CD4-positive, alpha-beta T cell treated with Interleukin-12 subunit alpha and Interleukin-12 subunit beta, for 1 hour (primary cell): ENCODE data around the gene PLCG2.
"Not testable (repeated sequence)": the region's sequence is repeated elsewhere in the genome, so short reads cannot be mapped to it uniquely, and the experiment has no call there.

ENCODE experiments used
- DNase-seq: peaks from one replicate; pipeline ENCODE4 v3.0.0-alpha.2; 2020

The PLCG2 gene

DNA sequence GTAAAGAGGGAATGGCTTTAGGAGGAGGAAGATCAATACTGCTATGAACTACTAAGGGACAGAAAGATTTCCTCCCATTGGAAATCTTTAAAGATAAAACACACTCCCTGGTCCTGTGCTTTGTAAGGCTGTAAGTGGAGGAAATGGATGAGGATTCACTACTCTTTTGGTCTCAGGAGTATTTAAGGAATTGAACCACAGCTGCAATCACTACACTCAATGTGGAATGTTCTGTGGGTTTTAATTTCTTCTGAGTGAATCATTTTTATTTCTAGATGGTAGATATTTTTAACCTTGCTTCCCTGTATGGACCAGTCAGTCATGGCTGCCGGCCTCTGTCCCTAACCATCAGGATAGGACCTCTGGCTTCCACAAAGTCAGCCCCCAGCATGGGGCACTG lies 166.6 kb downstream of the PLCG2 start:
- no peak for DNase-seq

DNA sequence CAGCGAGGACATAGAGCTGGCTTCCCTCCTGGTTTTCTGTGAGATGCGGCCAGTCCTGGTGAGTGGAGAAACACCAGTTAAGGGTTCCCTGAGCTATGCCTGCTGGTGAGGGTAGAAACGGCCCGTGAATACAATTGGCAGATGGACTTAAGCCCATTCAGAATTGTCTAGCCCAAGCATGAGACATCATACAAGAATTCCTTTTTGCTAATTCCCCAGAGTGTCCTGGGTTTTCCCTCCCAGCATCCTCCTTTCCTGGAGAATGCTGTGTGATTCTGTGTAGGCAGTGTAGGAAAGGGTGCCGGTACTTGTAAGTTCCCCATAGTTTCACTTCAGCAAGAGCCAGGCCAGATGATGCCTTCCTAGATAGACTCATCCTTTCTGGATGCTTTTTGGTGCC lies 167.1 kb downstream of the PLCG2 start:
- no peak for DNase-seq

DNA sequence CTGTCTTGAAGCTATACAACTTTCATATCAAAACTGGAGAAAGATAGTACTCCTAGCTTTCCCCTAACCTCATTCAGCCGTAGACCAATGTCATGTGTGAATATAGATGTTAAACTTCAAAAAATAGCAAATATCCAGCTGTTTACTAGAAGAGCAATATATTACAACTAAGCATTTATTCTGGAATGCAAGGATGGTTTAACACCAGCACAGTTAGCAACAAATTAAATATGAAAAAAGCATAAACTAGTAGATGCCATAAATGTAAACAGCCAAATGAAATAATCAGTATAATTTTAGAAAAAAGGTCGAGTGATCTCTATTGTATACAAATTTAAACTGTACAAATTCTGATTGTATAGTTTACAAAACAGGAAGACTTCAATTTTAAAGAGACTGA lies 172.5 kb downstream of the PLCG2 start:
- no peak for DNase-seq

DNA sequence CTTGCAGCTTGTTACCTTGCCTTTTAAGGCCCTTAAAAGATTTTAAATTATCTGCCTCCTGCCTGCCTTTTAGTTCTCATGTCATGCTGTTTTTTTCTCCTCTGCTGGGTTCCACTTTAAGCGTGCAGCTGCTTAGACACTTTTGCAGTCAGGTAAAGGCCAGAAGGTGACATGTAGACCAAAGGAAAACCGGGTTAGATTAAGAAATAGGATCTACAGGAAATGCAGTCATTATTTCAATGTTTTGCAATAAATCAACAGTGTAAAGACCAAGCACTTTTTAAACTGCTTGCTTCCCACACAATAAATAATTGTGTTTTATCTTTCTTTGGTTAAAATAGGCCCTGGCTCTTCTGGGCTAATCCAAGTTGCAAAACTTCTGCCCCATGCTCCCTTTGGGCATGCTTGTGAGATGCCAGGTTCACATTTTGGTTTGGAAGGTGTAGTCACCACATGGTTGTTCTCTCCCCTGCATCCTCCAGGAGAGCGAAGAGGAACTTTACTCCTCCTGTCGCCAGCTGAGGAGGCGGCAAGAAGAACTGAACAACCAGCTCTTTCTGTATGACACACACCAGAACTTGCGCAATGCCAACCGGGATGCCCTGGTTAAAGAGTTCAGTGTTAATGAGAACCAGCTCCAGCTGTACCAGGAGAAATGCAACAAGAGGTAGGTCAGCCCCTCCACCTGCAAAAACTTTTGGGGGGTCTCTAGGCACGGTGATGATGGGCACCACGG lies 177.3 kb downstream of the PLCG2 start:
- no peak for DNase-seq

DNA sequence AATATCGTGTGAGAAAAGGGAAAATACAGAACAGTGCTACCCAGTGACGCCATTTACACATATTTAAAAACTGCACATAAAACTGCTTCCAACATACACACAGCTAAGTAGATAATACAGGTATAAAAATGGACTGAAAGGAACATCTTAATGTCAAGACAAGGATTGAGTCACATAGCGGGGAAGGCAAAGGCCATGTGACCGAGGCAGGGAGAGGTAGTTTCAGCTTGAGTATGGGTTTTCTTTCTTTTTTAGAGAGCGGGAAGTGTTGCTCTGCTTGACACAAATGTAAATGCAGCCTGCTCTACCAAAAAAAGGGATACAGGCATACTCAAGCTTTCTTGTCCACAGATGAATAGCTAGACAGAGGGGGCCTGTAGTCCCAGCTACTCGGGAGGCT lies 185.7 kb downstream of the PLCG2 start:
- no peak for DNase-seq

DNA sequence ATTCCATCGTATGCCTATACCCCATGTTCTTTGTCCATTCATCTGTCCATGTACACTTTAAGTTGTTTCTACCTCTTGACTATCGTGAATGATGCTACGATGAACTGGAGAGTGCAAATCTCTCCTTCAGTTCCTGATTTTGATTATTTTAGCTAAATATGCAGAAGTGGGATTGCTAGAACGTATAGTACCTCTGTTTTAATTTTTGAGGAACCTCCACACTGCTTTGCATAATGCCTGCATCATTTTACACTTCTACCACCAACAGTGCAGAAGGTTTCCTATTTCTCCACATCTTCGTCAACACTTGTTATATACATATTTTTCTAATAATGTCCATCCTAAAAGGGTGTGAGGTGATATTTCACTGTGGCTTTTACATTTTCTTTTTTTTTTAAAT lies 188.3 kb downstream of the PLCG2 start:
- no peak for DNase-seq

GRCh38 chr16:81971853-81972252 lies 192.8 kb downstream of the PLCG2 start:
- DNase-seq: no peak

GRCh38 chr16:81973737-81974136 lies 194.6 kb downstream of the PLCG2 start:
- no peak for DNase-seq

- no peak for DNase-seq
These were observed 196.5 kb downstream of the PLCG2 start for GRCh38 chr16:81975637-81976036.

- DNase-seq: not testable (repeated sequence)
These were observed 198.3 kb downstream of the PLCG2 start for GRCh38 chr16:81977335-81977942.

DNA sequence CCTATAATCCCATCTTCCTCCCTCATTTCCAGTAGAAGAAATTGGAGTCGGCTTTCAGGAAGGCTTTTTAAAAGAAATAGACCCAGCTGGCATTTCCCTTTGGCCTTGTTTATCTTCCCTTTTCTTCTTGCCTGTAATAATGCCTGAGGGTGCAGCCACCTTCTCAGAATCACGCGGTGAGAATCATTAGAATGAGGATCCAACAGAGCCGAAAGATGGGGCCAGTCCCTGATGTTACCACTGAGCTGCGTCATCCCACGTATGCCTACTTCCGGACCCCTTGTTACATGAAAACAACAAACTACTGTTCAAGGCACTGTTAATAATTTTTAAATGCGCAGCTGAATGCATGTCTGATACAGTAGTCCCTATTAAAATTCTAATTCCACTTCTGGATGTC lies 208.0 kb downstream of the PLCG2 start:
- DNase-seq: no peak

GRCh38 chr16:81987706-81988105 lies 208.6 kb downstream of the PLCG2 start:
- DNase-seq: no peak

DNA sequence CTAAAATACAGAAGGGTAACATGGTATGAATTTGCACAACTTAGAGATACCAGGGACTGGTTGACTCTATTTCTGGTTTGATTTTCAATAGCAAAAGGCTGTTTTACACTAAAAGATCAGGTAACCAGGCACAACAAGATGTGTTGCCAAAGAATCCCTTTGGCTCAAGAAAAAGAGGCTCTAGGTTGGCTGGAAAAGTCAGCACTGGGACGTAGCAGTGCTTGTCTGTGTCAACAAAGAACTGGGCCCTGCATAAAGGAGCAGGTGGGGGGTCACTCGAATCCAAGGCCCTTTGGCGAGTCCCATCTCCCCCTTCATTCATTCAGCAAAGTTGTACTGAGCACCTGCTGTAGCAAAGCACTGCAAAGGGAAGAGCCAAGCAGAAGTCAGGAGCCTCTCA lies 213.8 kb downstream of the PLCG2 start:
- no peak for DNase-seq

DNA sequence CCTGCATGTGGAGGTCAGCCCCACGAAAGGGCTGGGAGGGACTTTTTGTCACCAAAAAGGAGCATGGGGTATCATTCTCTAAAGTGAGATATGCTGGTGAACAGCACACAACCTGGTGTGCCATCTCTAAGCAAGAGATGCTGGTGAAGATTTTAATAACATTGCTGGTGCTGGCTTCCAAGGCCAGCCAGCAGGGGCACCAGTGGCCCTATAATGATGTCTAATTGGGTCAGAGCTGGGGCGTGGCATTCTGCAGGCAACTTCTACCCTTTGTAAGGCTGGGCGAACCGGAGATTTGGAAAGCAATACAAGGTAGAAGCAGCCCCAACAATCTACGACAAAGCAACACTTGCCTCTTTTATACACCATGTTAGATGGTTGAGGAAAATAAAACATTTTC lies 215.4 kb downstream of the PLCG2 start:
- DNase-seq: no peak

DNA sequence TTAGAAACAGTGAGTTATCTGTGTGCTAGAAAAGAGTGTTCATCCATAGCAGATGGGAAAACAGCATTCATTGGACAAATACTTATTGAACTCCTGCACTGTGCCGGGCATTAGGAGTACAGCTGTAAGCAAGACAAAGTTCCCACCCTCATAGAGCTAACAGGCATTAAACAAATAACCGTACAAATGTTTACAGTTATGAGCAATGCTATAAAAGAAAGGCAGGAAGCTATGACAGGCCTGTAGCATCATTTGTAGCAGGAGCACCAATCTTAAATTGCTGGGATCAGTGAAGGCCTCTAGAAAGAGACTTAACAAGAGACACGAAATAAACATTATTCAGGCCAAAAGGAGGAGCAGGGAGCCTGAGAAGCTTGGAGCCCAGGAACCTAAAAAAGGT lies 216.6 kb downstream of the PLCG2 start:
- no peak for DNase-seq

GRCh38 chr16:81996664-81997509 lies 217.8 kb downstream of the PLCG2 start:
- no peak for DNase-seq

DNA sequence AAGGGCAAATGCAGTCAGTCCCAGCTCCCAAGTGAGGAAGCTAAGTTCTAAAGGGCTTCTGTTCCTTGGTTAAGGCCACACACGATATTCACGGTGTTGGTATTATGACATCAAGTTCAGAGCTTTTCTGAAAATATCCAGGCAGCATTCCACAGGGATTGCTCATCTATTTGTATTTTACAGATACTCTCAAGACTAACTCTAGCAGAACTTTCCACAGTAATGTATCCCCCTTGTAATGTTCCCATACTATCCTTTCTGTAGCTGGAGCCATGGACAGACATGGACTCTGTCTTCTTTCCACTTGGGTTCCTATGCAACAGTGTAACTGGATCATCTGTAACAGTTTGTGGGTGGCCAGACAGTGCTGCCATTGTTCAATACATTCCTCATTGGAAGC lies 218.6 kb downstream of the PLCG2 start:
- DNase-seq: no peak

DNA sequence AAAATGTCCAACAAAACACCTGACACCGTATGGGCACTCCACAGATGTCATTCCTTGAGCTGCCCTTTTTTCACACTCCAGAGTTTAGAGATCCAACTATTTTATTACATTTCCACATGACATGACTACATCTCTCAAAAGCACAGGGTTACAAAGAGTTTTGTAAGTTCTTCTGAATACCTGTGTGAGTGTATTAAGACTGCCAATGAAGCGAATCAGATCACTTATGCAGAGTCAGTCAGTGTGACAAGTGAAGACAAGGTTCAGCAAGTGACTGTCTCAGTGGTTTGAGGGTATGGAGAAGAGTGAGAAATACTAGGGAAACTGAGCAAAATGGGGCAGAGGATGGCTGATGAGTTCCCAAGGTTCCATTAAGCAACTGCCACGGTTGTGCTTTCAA lies 223.7 kb downstream of the PLCG2 start:
- no peak for DNase-seq

GRCh38 chr16:82004601-82005000 lies 225.5 kb downstream of the PLCG2 start:
- no peak for DNase-seq

- no peak for DNase-seq
These were observed 226.1 kb downstream of the PLCG2 start for GRCh38 chr16:82005027-82005830.

GRCh38 chr16:82006036-82006435 lies 226.9 kb downstream of the PLCG2 start:
- no peak for DNase-seq

DNA sequence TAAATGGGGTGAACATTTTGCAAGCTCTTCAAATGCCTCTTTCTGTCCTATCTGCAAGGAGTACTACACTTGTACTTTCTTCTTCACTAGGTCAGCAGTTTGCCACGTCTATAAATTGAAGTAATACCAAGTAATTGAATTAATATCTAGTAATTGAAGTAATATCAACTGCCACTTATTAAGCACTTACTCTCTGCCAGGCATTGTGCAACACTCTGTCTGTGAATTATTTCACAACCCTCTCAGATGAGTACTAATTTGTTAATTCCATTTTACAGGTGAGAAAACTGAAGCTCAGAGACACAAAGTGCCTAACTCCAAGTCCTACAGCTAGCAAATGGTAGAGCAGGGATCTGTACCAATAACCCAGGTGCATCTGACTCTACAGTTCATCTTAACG lies 228.1 kb downstream of the PLCG2 start:
- DNase-seq: no peak

DNA sequence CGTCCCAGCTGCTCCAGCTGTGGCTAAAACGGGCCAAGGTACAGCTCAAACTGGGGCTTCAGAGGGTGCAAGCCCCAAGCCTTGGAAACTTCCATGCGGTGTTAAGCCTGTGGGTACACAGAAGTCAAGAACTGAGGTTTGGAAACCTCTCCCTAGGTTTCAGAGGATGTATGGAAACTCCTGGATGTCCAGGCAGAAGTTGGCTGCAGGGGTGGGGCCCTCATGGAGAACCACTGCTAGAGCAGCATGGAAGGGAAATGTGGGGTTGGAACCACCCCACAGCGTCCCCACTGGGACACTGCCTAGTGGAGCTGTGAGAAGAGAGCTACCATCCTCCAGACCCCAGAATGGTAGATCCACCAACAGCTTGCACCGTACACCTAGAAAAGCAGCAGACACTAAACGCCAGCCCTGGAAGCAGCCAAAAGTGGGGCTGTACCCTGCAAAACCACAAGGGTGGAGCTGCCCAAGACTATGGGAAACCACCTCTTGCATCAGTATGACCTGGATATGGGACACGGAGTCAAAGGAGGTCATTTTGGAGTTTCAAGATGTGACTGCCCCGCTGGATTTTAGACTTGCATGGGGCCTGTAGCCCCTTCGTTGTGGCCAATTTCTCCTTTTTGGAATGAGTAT lies 230.0 kb downstream of the PLCG2 start:
- no peak for DNase-seq
